Suprapubic skin (tissue), 3 donors: ENCODE data around the gene MYO15B.

Experiments
- EP300 ChIP-seq: sonication (generic); formaldehyde crosslinking; IDR thresholded peaks from one replicate; pipeline ENCODE4 v1.6.1; 2017; ENCODE audit warnings: antibody characterized with exemption
- TF ChIP-seq, protein P1 (sequence below), 2 donors: fragments of 200-600 bp in 1 of 2; fragments of 450-650 bp in 1 of 2; sonication (generic) in 1 of 2; IDR thresholded peaks; one replicate each; pipeline ENCODE4 v1.5.1; 2016 to 2019; ENCODE audit warnings: antibody characterized with exemption in 2 of 2, mild to moderate bottlenecking in 1 of 2, moderate library complexity in 1 of 2

DNA sequence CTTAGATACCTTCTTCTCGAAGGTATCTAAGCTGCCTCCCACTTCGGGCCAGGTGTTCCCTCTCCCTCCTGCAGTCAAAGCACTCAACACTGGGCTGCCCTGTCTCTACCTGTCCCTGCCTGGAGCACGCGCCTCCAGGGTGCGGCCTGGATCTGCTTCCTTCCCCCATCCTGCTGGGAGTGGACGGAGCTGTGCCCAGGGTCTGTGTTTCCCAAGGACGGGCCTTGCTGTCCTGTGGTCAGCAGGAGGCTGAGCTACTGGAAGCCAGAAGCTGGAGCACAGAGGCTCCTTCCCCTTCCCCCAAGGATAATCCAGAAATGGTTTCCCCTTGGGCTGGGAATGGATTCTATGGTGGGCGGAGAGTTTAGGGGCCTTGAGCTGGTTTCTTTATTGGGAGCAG is 45.4 kb upstream of the MYO15B start:
- TF ChIP-seq, protein P1, sequence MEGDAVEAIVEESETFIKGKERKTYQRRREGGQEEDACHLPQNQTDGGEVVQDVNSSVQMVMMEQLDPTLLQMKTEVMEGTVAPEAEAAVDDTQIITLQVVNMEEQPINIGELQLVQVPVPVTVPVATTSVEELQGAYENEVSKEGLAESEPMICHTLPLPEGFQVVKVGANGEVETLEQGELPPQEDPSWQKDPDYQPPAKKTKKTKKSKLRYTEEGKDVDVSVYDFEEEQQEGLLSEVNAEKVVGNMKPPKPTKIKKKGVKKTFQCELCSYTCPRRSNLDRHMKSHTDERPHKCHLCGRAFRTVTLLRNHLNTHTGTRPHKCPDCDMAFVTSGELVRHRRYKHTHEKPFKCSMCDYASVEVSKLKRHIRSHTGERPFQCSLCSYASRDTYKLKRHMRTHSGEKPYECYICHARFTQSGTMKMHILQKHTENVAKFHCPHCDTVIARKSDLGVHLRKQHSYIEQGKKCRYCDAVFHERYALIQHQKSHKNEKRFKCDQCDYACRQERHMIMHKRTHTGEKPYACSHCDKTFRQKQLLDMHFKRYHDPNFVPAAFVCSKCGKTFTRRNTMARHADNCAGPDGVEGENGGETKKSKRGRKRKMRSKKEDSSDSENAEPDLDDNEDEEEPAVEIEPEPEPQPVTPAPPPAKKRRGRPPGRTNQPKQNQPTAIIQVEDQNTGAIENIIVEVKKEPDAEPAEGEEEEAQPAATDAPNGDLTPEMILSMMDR (IDR thresholded peaks at IDR 0.05): no peak
- no peak for TF ChIP-seq EP300
